MCF 10A (cell line): Measurements from ENCODE around the gene PHF14. TPM values are rescaled to one million over a fixed set of nuclear protein-coding genes. Genes with fewer than 3 reads are reported as not detected.

ENCODE experiments used
- BruUV-seq: library from RNA; stranded (reverse); fragments of 400-500 nt; replicated peaks from 2 replicates; lab custom pipeline; 2021; lab: Mats Ljungman, UMichigan
- CTCF ChIA-PET: fragments of 300-600 bp; sonication (Branson Sonifier 250); formaldehyde crosslinking; extraction: SDS; loops from one replicate; lab custom pipeline; 2021; ENCODE audit warnings: antibody characterized with exemption, inconsistent platforms; lab: Yijun Ruan, JAX
- POLR2A ChIA-PET: fragments of 300-600, 350-650 bp; sonication (Branson Sonifier 250); formaldehyde crosslinking; extraction: SDS; loops from one replicate; lab custom pipeline; 2020; ENCODE audit warnings: antibody characterized with exemption, inconsistent platforms; lab: Yijun Ruan, JAX
- DNase-seq: peaks from one replicate; pipeline ENCODE4 v3.0.0-alpha.2; 2018; ENCODE audit not compliant: unreplicated experiment
- H3K27ac Mint-ChIP-seq: one replicate; pipeline ENCODE4 v1.8.0; 2022; ENCODE audit warnings: mild to moderate bottlenecking, low read depth, mixed read lengths; ENCODE audit not compliant: unreplicated experiment
- H3K27me3 Mint-ChIP-seq: one replicate; pipeline ENCODE4 v1.8.0; 2022; ENCODE audit warnings: mixed read lengths; ENCODE audit not compliant: insufficient read depth, unreplicated experiment
- H3K36me3 Mint-ChIP-seq: one replicate; pipeline ENCODE4 v1.8.0; 2022; ENCODE audit warnings: mild to moderate bottlenecking, moderate library complexity, mixed read lengths; ENCODE audit not compliant: insufficient read depth, unreplicated experiment
- H3K4me1 Mint-ChIP-seq: one replicate; pipeline ENCODE4 v1.8.0; 2022; ENCODE audit warnings: mixed read lengths; ENCODE audit not compliant: insufficient read depth, unreplicated experiment
- H3K4me3 Mint-ChIP-seq: one replicate; pipeline ENCODE4 v1.8.0; 2022; ENCODE audit warnings: mild to moderate bottlenecking, moderate library complexity, mixed read lengths; ENCODE audit not compliant: unreplicated experiment
- H3K9me3 Mint-ChIP-seq: one replicate; pipeline ENCODE4 v1.8.0; 2022; ENCODE audit warnings: mixed read lengths; ENCODE audit not compliant: unreplicated experiment
- CTCF ChIP-seq: fragments of 200-600 bp; IDR thresholded peaks from one replicate; pipeline ENCODE4 v1.8.0; 2022; ENCODE audit warnings: antibody characterized with exemption, mild to moderate bottlenecking; ENCODE audit not compliant: unreplicated experiment
- intact Hi-C: fragments of 100-400 bp; cut with micrococcal nuclease; formaldehyde crosslinking; loops from 2 replicates; pipeline ENCODE4 v1.14.1; 2022
- total RNA-seq: library from RNA; stranded (reverse); gene quantifications from 2 replicates; pipeline ENCODE4 v1.2.3, GENCODE V29; 2022

The PHF14 gene
- total RNA-seq, 1 experiment from 2014 or later, result 39.6 TPM

- Mint-ChIP-seq H3K4me1 (no peaks in the 10 kb centered on the region), H3K27me3 (no peaks in the 10 kb centered on the region), H3K36me3 (peaks cover 6% of the 10 kb centered on the region), H3K9me3 (no peaks in the 10 kb centered on the region), H3K4me3 (no peak overlapping the region), H3K27ac (no peak overlapping the region)
- BruUV-seq, result no TSS peak
- no peak for DNase-seq
- ChIA-PET POLR2A (no interaction called here), CTCF (interaction anchor here (0.6 to 1.3 kb wide), 4 partner anchors 15 to 56 kb away, joined by 3 to 4 read pairs (median 3); no protein-coding TSS in a partner anchor)
- TF ChIP-seq CTCF, result no peak
- intact Hi-C loops, result no loop called here
Measured at GRCh38 chr7:11155883-11156282, 182.2 kb downstream of the PHF14 start.

GRCh38 chr7:11161499-11161898, 187.8 kb downstream of the PHF14 start:
- no TSS peak for BruUV-seq
- CTCF ChIA-PET, result no interaction called here

GRCh38 chr7:11163220-11163619, 189.5 kb downstream of the PHF14 start:
- intact Hi-C loops, result no loop called here
- Mint-ChIP-seq H3K36me3 (peaks cover 12% of the 10 kb centered on the region), H3K27ac (no peak overlapping the region), H3K27me3 (no peaks in the 10 kb centered on the region), H3K9me3 (no peaks in the 10 kb centered on the region), H3K4me1 (no peaks in the 10 kb centered on the region), H3K4me3 (no peak overlapping the region)
- BruUV-seq, result no TSS peak
- TF ChIP-seq CTCF, result no peak
- CTCF ChIA-PET, result no interaction called here
- POLR2A ChIA-PET, result interaction anchor here (0.6 kb wide), 1 partner anchor 33 kb away, joined by 3 read pairs; no protein-coding TSS in a partner anchor
- DNase-seq, result no peak

More at GRCh38 chr7:11161499-11161898, 187.8 kb downstream of the PHF14 start:
- intact Hi-C loops, result no loop called here
- Mint-ChIP-seq H3K9me3 (no peaks in the 10 kb centered on the region), H3K4me1 (no peaks in the 10 kb centered on the region), H3K36me3 (peaks cover 12% of the 10 kb centered on the region), H3K27me3 (no peaks in the 10 kb centered on the region), H3K4me3 (no peak overlapping the region), H3K27ac (no peak overlapping the region)
- POLR2A ChIA-PET, result no interaction called here
- no peak for TF ChIP-seq CTCF
- DNase-seq, result no peak

GRCh38 chr7:11166051-11166450, 192.4 kb downstream of the PHF14 start:
- no TSS peak for BruUV-seq
- no peak for TF ChIP-seq CTCF
- intact Hi-C loops, result no loop called here
- no peak for DNase-seq
- POLR2A ChIA-PET, result no interaction called here
- Mint-ChIP-seq H3K27ac (no peak overlapping the region), H3K4me3 (no peak overlapping the region), H3K9me3 (no peaks in the 10 kb centered on the region), H3K4me1 (no peaks in the 10 kb centered on the region), H3K27me3 (no peaks in the 10 kb centered on the region), H3K36me3 (peaks cover 6% of the 10 kb centered on the region)
- CTCF ChIA-PET, result no interaction called here
